ENCODE data around the gene HACD3.

HACD3 gene

GRCh38 chr15:65521350-65521749 lies 8.9 kb upstream of the HACD3 start:
- no peaks in the 10 kb centered on the region for H3K27me3 ChIP-seq (ENCODE audit: insufficient read depth, poor library complexity, severe bottlenecking)
- TF ChIP-seq SPI1 (IDR thresholded peaks at IDR 0.05; ENCODE audit: borderline replicate concordance, low read depth), result no peak
- TF ChIP-seq REST (IDR thresholded peaks at IDR 0.05; ENCODE audit: insufficient replicate concordance, low read depth), result no peak
- TF ChIP-seq POLR2AphosphoS5 (IDR thresholded peaks at IDR 0.05; ENCODE audit: low read depth), result no peak
- no peak for TF ChIP-seq CTCF (IDR thresholded peaks at IDR 0.05; ENCODE audit: insufficient read depth, low read length)
- no peak for TF ChIP-seq GABPA (IDR thresholded peaks at IDR 0.05; ENCODE audit: low read depth)
- no peak overlapping the region for H3K4me3 ChIP-seq (replicated peaks; ENCODE audit: insufficient read depth, low read length)
- no peak overlapping the region for H3K27ac ChIP-seq (replicated peaks)
- DNase-seq (ENCODE audit: low read depth in 1 of 2, low spot score in 1 of 2), result no peak

GRCh38 chr15:65524226-65524625 lies 6.0 kb upstream of the HACD3 start:
- DNase-seq (ENCODE audit: low read depth in 1 of 2, low spot score in 1 of 2), result no peak
- no peaks in the 10 kb centered on the region for H3K27me3 ChIP-seq (ENCODE audit: insufficient read depth, poor library complexity, severe bottlenecking)
- no peak overlapping the region for H3K27ac ChIP-seq (replicated peaks)
- H3K4me3 ChIP-seq (replicated peaks; ENCODE audit: insufficient read depth, low read length), result no peak overlapping the region
- TF ChIP-seq CTCF (IDR thresholded peaks at IDR 0.05; ENCODE audit: insufficient read depth, low read length), result no peak
- TF ChIP-seq POLR2AphosphoS5 (IDR thresholded peaks at IDR 0.05; ENCODE audit: low read depth), result no peak
- no peak for TF ChIP-seq SPI1 (IDR thresholded peaks at IDR 0.05; ENCODE audit: borderline replicate concordance, low read depth)
- no peak for TF ChIP-seq GABPA (IDR thresholded peaks at IDR 0.05; ENCODE audit: low read depth)
- TF ChIP-seq REST (IDR thresholded peaks at IDR 0.05; ENCODE audit: insufficient replicate concordance, low read depth), result no peak

GRCh38 chr15:65525622-65526021 lies 4.6 kb upstream of the HACD3 start:
- H3K4me3 ChIP-seq (replicated peaks; ENCODE audit: insufficient read depth, low read length), result no peak overlapping the region
- no peaks in the 10 kb centered on the region for H3K27me3 ChIP-seq (ENCODE audit: insufficient read depth, poor library complexity, severe bottlenecking)
- H3K27ac ChIP-seq (replicated peaks), result no peak overlapping the region
- no peak for DNase-seq (ENCODE audit: low read depth in 1 of 2, low spot score in 1 of 2)
- TF ChIP-seq SPI1 (IDR thresholded peaks at IDR 0.05; ENCODE audit: borderline replicate concordance, low read depth) (no peak), CTCF (IDR thresholded peaks at IDR 0.05; ENCODE audit: insufficient read depth, low read length) (no peak), GABPA (IDR thresholded peaks at IDR 0.05; ENCODE audit: low read depth) (no peak), POLR2AphosphoS5 (IDR thresholded peaks at IDR 0.05; ENCODE audit: low read depth) (no peak), REST (IDR thresholded peaks at IDR 0.05; ENCODE audit: insufficient replicate concordance, low read depth) (no peak)
